ENCODE measurements around the gene ANGPTL1.
A peak's percentile ranks its signal among the peaks of the same experiment; 100 is the strongest.

Gene ANGPTL1

DNA sequence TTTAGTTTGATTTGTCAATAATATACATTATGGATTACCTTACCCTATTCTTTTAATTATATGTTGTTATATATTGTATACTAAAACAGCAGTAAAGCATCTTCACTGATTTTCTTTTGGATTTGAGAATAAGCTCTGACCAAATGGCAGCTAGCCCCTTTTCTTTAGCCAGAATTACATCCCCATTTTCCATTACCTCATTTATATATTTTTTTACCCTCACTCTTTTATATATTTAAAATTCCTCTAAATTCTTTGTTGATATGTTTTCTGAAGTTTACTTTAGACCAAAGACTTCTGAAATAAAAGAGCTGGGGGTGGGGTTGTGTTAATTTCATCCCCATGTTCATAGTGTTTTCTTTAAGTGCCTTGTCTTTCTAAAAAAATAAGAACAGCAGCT lies 24.6 kb downstream of the ANGPTL1 start:
- no peaks in the 10 kb centered on the region for H3K4me1 Mint-ChIP-seq
- H3K27ac Mint-ChIP-seq, result no peak overlapping the region
- H3K9me3 Mint-ChIP-seq, result no peaks in the 10 kb centered on the region
- H3K36me3 Mint-ChIP-seq (ENCODE audit: low read depth), result no peaks in the 10 kb centered on the region
- ATAC-seq (no peak), DNase-seq (no peak)
- no peak overlapping the region for H3K4me3 Mint-ChIP-seq
- H3K27me3 Mint-ChIP-seq, result no peaks in the 10 kb centered on the region

DNA sequence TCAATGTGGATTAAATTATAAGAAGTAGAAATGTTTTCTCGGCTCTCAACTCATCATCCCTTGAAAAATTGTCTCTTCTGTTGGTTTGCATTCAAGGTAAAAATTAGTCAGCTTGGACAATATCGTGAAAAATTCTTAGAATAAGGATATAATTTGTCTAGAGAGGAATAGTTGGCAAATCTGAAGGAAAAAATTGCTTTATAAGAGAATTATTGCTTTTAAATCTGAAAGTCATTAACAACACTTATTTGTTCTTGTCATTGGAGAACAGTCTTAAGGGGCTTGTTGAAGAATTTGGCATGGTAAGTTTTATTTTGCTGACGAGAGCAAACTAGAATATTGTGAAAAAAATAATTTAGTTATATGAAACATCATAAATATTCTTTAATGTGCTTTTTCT lies 26.4 kb downstream of the ANGPTL1 start:
- DNase-seq, result no peak
- no peak overlapping the region for H3K4me3 Mint-ChIP-seq
- H3K27me3 Mint-ChIP-seq, result no peaks in the 10 kb centered on the region
- no peaks in the 10 kb centered on the region for H3K4me1 Mint-ChIP-seq
- ATAC-seq, result no peak
- no peaks in the 10 kb centered on the region for H3K36me3 Mint-ChIP-seq (ENCODE audit: low read depth)
- H3K9me3 Mint-ChIP-seq, result no peaks in the 10 kb centered on the region
- H3K27ac Mint-ChIP-seq, result no peak overlapping the region

DNA sequence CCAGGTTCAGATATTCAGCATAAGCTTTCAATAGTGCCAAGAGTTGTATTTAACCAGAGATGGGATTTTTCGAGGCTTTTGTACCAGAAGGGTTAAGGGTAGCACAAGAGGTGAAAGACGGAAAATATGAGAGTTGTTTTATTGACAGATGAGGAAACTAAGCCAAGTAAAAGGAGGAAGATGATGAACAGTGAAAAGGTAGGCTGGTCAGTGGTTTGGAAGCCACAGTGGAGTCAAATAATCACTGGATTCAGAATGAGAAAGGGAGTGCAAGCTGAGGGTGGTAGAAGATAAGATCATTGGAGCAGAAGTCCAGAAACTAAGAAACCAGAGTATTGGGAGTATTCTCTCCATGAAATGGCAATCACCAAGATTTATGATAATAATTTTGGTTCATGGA lies 45.7 kb downstream of the ANGPTL1 start:
- Mint-ChIP-seq H3K36me3 (ENCODE audit: low read depth) (peaks cover 22% of the 10 kb centered on the region), H3K9me3 (peaks cover 4% of the 10 kb centered on the region)

DNA sequence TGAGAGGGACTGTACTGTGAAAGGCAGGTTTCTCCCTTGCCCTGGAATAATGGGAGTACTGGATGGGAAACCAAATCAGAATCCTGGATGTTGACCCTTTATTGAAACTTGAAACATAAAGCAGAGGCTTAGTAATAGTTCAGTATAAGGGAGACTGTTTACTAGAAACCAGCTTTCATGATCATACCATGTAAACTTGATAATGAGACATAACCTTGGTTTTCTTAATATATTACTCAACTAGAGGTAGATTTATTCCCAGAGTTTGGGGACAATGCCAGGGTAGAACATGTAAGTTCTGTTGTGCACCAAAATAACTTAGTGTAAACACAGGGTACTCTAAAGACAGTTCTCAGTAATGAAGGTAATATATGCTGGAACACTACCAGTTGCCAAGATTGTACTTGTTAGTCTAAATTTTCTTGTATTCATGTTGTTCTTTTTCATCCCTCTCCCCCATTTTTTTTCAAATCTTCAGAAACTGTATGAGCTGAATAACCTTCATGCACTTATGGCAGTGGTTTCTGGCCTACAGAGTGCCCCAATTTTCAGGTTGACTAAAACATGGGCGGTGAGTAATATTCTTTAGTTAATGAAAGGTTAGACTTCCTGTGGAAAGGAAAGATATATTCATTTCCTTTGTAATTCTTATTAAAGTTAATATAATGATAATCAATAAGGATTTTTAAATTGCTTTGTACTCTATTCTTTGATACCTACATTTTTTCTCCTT lies 49.6 kb downstream of the ANGPTL1 start:
- H3K36me3 Mint-ChIP-seq (ENCODE audit: low read depth), result peaks cover 21% of the 10 kb centered on the region
- no peaks in the 10 kb centered on the region for H3K27me3 Mint-ChIP-seq
- no peak for DNase-seq
- peak; percentile 81 for ATAC-seq
- H3K4me1 Mint-ChIP-seq, result peaks cover 28% of the 10 kb centered on the region
- H3K4me3 Mint-ChIP-seq, result no peak overlapping the region
- H3K9me3 Mint-ChIP-seq, result peaks cover 1% of the 10 kb centered on the region
- peak overlapping the region; percentile 81 for H3K27ac Mint-ChIP-seq

More for the DNA sequence above, 45.7 kb downstream of the ANGPTL1 start:
- DNase-seq, result no peak
- Mint-ChIP-seq H3K27me3 (no peaks in the 10 kb centered on the region), H3K4me1 (peaks cover 28% of the 10 kb centered on the region), H3K27ac (peak overlapping the region; percentile 24), H3K4me3 (no peak overlapping the region)
- ATAC-seq, result peak; percentile 73

DNA sequence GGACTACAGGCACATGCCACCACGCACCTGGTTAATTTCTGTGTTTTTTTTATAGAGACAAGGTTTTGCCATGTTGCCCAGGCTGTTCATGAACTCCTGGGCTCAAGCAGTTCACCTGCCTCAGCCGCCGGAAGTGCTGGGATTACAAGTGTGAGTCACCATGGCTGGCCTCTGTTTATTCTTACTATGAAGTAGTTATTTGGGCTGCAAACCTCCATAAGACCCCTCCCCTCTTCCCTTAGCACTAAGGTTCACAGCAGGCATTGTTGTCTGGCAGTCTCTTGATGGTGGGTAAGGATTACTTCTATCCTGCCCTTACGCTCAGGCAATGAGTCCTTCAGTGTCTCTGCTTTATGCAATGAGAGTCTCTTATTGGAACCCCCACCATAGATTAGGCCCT lies 51.8 kb downstream of the ANGPTL1 start:
- Mint-ChIP-seq H3K9me3 (no peaks in the 10 kb centered on the region), H3K4me3 (no peak overlapping the region), H3K4me1 (peaks cover 17% of the 10 kb centered on the region), H3K36me3 (ENCODE audit: low read depth) (peaks cover 18% of the 10 kb centered on the region), H3K27me3 (no peaks in the 10 kb centered on the region), H3K27ac (no peak overlapping the region)
- DNase-seq (no peak), ATAC-seq (no peak)

DNA sequence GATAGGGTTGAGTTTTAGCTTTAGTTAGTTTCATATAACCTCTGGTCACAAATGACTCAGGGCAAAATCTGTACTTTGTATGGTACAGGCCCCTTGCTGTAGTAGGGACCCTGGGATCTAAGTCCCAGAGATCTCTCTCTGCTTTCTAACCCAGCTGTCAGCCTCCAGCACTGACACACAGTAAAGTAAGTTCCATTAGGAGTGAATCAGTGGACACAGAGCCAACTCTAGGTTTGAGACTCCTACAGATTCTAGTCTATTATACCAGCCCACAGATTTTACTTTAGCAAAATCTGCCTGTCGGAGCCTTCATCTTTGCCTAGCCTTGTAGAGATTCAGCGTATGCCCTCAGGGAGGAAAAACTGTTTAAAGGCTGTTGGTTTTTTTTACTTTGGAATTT lies 52.5 kb downstream of the ANGPTL1 start:
- Mint-ChIP-seq H3K4me3 (no peak overlapping the region), H3K36me3 (ENCODE audit: low read depth) (peaks cover 13% of the 10 kb centered on the region), H3K4me1 (peaks cover 12% of the 10 kb centered on the region), H3K9me3 (no peaks in the 10 kb centered on the region), H3K27me3 (no peaks in the 10 kb centered on the region), H3K27ac (peak overlapping the region; percentile 8)
- no peak for ATAC-seq
- no peak for DNase-seq

DNA sequence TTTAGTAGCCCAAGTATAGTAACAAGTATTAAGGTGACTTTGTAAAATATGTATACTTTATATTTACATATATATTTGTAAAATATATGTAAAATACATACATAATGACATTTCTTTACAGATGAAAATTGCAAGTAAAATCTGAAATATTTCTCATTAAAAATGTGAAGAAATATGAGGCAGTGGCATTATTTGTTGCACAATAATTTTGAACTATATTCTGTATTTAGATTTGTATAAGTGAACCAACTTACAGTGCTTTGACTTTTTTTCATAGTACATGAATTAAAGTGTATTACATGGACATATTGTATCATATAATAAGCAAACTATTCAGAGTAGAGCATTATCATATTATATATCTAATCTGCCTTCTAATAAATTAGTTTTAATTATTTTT lies 60.3 kb downstream of the ANGPTL1 start:
- ATAC-seq (no peak), DNase-seq (no peak)
- Mint-ChIP-seq H3K27ac (no peak overlapping the region), H3K27me3 (no peaks in the 10 kb centered on the region), H3K4me1 (no peaks in the 10 kb centered on the region), H3K36me3 (ENCODE audit: low read depth) (peaks cover 10% of the 10 kb centered on the region), H3K4me3 (no peak overlapping the region), H3K9me3 (no peaks in the 10 kb centered on the region)

DNA sequence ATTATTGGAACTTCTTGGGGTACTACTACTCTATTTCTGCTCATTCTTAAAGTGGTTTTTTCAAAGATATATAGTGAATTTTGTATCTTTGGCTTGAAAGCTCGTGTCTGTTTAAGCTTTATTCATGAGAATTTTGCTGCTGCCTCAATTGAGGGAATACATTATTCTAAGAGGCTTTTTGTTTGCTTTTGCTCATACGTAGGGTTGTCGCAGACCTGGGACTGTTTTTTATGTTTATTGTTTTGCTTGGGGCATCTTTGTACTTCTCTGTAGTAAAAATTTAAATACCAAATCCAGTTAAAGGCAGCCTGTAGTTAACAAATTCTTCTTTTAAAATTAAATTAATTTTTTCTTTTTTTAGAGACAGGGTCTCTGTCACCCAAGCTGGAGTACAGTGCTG lies 62.3 kb downstream of the ANGPTL1 start:
- no peak overlapping the region for H3K27ac Mint-ChIP-seq
- H3K9me3 Mint-ChIP-seq, result no peaks in the 10 kb centered on the region
- no peaks in the 10 kb centered on the region for H3K4me1 Mint-ChIP-seq
- H3K36me3 Mint-ChIP-seq (ENCODE audit: low read depth), result peaks cover 4% of the 10 kb centered on the region
- no peak for DNase-seq
- no peak for ATAC-seq
- no peaks in the 10 kb centered on the region for H3K27me3 Mint-ChIP-seq
- H3K4me3 Mint-ChIP-seq, result no peak overlapping the region

DNA sequence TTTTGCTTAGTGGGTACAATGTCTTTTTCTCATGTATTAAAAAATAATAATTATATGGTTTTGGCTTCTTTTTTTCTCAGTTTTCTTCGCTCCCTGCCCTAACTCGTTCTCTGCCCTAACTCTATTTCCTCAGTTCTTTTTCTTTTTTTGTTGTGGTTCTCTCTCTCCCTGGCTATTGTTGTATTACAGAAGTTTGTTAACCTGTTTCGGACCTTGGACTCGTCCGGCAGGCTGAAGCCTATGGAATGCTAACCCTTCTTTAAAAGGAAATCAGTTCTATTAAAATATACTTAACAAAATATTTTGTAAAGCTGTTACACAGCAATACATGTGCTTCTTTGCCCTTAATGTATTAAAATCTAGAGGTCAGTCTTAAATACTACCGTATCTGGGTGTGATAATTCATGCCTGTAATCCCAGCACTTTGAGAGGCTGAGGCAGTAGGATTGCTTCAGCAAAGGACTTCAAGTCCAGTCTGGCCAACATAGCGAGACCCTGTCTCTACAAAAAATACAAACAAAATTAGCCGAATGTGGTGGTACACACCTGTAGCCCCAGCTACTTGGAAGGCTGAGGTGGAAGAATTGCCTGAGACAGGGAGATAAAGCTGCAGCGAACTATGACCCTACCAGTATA lies 64.1 kb downstream of the ANGPTL1 start:
- Mint-ChIP-seq H3K4me3 (no peak overlapping the region), H3K4me1 (no peaks in the 10 kb centered on the region), H3K36me3 (ENCODE audit: low read depth) (peaks cover 2% of the 10 kb centered on the region), H3K9me3 (no peaks in the 10 kb centered on the region), H3K27ac (no peak overlapping the region), H3K27me3 (no peaks in the 10 kb centered on the region)
- ATAC-seq, result no peak
- DNase-seq, result no peak

DNA sequence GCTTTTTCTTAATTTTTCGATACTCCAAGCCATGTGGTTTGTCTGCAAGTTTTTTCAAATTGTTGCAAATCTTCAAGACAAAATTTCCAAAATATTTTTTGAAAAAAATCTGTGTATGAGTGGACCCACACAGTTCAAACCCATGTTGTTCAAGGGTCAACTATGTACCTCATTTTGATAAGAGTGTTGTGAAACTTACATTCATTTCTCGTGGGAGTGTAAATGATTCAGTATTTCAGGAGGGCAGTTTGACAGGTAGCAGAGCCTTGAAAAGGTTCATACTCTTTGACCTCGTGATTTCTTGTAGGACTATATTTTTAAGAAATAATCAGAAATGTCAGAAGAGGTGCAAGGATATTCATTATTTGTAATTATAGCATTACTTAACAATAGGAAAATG lies 68.0 kb downstream of the ANGPTL1 start:
- no peaks in the 10 kb centered on the region for H3K27me3 Mint-ChIP-seq
- DNase-seq (no peak), ATAC-seq (no peak)
- H3K36me3 Mint-ChIP-seq (ENCODE audit: low read depth), result peaks cover 12% of the 10 kb centered on the region
- H3K4me3 Mint-ChIP-seq, result no peak overlapping the region
- no peaks in the 10 kb centered on the region for H3K9me3 Mint-ChIP-seq
- no peak overlapping the region for H3K27ac Mint-ChIP-seq
- H3K4me1 Mint-ChIP-seq, result no peaks in the 10 kb centered on the region

Measured in activated naive CD8-positive, alpha-beta T cell treated with anti-CD3 and anti-CD28 coated beads, Interleukin-2, amount 50 U/mL, for 24 hours (primary cell).